Fibroblast of lung (primary cell): ENCODE results near the gene TMEM250.

Source experiments
- EZH2 ChIP-seq: IDR thresholded peaks from 2 replicates; pipeline ENCODE4 v1.5.1; 2012; ENCODE audit warnings: low read length, control low read depth, mild to moderate bottlenecking; ENCODE audit errors: missing control alignments
- TF ChIP-seq, protein P1 (sequence below), 2 donors: IDR thresholded peaks in 1 of 2; conservative IDR thresholded peaks in 1 of 2; 1 replicate in 1 of 2; 2 replicates in 1 of 2; pipeline ENCODE4 v1.5.1; 2011 to 2012; ENCODE audit warnings: low read length in 2 of 2, control low read depth in 1 of 2, inconsistent platforms in 1 of 2, low read depth in 1 of 2, mild to moderate bottlenecking in 1 of 2

GRCh38 chr9:136151848-136152542, 33.3 kb upstream of the TMEM250 start:
- TF ChIP-seq EZH2 = no peak
- TF ChIP-seq, protein P1, sequence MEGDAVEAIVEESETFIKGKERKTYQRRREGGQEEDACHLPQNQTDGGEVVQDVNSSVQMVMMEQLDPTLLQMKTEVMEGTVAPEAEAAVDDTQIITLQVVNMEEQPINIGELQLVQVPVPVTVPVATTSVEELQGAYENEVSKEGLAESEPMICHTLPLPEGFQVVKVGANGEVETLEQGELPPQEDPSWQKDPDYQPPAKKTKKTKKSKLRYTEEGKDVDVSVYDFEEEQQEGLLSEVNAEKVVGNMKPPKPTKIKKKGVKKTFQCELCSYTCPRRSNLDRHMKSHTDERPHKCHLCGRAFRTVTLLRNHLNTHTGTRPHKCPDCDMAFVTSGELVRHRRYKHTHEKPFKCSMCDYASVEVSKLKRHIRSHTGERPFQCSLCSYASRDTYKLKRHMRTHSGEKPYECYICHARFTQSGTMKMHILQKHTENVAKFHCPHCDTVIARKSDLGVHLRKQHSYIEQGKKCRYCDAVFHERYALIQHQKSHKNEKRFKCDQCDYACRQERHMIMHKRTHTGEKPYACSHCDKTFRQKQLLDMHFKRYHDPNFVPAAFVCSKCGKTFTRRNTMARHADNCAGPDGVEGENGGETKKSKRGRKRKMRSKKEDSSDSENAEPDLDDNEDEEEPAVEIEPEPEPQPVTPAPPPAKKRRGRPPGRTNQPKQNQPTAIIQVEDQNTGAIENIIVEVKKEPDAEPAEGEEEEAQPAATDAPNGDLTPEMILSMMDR (conservative IDR thresholded peaks at IDR 0.05 in 1 of 2, IDR thresholded peaks at IDR 0.05 in 1 of 2; ENCODE audit: low read depth in 1 of 2, low read length in 2 of 2) = no peak
